Prostate gland (tissue), 2 donors: Measurements from ENCODE around the gene CNTN4.

Source experiments
- POLR2A ChIP-seq: fragments of 450-650 bp; IDR thresholded peaks from one replicate; pipeline ENCODE4 v1.6.1; 2016; ENCODE audit warnings: antibody characterized with exemption, mild to moderate bottlenecking
- POLR2AphosphoS5 ChIP-seq: sonication (generic); formaldehyde crosslinking; IDR thresholded peaks from one replicate; pipeline ENCODE4 v1.6.1; 2017; ENCODE audit warnings: antibody characterized with exemption
- TF ChIP-seq, protein P1 (sequence below), 4 experiments: fragments of 200-600 bp in 2 of 4; fragments of 450-650 bp in 2 of 4; sonication (generic) in 2 of 4; IDR thresholded peaks; 1 replicate in 3 of 4; 2 replicates in 1 of 4; pipeline ENCODE4 v1.5.1; 2016 to 2019; ENCODE audit warnings: antibody characterized with exemption in 4 of 4, mild to moderate bottlenecking in 2 of 4, moderate library complexity in 2 of 4

DNA sequence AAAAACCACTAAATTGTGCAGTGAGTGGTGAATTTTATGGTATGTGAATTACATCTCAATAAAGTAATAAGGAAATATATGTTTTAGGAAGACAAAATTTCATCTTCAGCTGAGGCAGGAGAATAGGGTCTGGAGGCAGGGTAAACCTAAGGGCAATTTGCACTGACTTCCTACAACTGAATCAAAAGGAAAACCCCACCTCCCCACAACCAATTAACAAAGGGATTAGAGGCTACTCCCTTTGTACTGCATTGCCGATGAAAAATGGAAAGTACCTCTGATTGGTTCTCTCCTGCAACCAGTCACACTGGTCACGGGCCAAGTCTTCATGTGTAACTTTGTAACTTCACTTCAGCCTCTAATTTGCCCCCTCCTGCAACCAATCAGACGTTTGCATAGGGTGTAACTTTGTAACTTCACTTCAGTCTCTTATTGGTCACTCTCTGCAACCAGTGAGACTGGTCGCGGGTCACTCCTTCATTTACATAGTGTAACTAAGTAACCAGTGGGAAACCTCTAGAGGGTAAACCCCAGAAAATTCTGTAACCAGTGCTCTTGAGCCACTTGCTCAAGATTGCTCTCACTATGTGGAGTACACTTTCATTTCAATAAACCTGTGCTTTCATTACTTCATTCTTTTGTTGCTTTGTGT lies 244.5 kb downstream of the CNTN4 start:
- TF ChIP-seq POLR2AphosphoS5 = no peak
- no peak for TF ChIP-seq POLR2A
- TF ChIP-seq, protein P1, sequence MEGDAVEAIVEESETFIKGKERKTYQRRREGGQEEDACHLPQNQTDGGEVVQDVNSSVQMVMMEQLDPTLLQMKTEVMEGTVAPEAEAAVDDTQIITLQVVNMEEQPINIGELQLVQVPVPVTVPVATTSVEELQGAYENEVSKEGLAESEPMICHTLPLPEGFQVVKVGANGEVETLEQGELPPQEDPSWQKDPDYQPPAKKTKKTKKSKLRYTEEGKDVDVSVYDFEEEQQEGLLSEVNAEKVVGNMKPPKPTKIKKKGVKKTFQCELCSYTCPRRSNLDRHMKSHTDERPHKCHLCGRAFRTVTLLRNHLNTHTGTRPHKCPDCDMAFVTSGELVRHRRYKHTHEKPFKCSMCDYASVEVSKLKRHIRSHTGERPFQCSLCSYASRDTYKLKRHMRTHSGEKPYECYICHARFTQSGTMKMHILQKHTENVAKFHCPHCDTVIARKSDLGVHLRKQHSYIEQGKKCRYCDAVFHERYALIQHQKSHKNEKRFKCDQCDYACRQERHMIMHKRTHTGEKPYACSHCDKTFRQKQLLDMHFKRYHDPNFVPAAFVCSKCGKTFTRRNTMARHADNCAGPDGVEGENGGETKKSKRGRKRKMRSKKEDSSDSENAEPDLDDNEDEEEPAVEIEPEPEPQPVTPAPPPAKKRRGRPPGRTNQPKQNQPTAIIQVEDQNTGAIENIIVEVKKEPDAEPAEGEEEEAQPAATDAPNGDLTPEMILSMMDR (IDR thresholded peaks at IDR 0.05) = no peak
